Measurements from ENCODE around the gene LDLRAD2. TPM values are rescaled to one million over a fixed set of nuclear protein-coding genes. Genes with fewer than 3 reads are reported as not detected.
A peak's percentile ranks its signal among the peaks of the same experiment; 100 is the strongest.

LDLRAD2 gene
- total and polyA plus RNA-seq, 9 of the 15 experiments (the other 6 are each of a cell fraction or from before 2014, with no cell fraction given): 0.45 to 0.48 TPM; not detected in 7

- TF ChIP-seq CHD7 (IDR thresholded peaks at IDR 0.05; ENCODE audit: low read depth, low read length) (no peak), ZBED1 (IDR thresholded peaks at IDR 0.05) (peak; percentile 75), PHB (CRISPR knock-in tag; IDR thresholded peaks at IDR 0.05) (no peak), SNRNP70 (optimal IDR thresholded peaks at IDR 0.05; ENCODE audit: low read depth, low read length) (no peak), CREB3L1 (IDR thresholded peaks at IDR 0.05; ENCODE audit: borderline replicate concordance, low read depth) (peak; percentile 100), ZNF239 (CRISPR knock-in tag; IDR thresholded peaks at IDR 0.05) (no peak), SREBF1 (IDR thresholded peaks at IDR 0.05; ENCODE audit: borderline replicate concordance, low read depth, low read length) (peak; percentile 89), KLF6 (CRISPR knock-in tag; IDR thresholded peaks at IDR 0.05; ENCODE audit: borderline replicate concordance) (no peak), GABPB1 (CRISPR knock-in tag; IDR thresholded peaks at IDR 0.05) (peak; percentile 93), NR2C1 (IDR thresholded peaks at IDR 0.05) (peak; percentile 85), NR2C1 (tag; IDR thresholded peaks at IDR 0.05) (no peak), MXD1 (CRISPR knock-in tag; IDR thresholded peaks at IDR 0.05; ENCODE audit: borderline replicate concordance, poor library complexity, severe bottlenecking) (no peak), MAFF (IDR thresholded peaks at IDR 0.05; ENCODE audit: low read length) (no peak)
Measured at GRCh38 chr1:21782868-21783678, 29.0 kb upstream of the LDLRAD2 start, which contains the start of gene USP48 (continued).

All from K562 (cell line).